Neural crest cell (in vitro differentiated cells): Measurements from ENCODE around the gene PIK3C2B. TPM values are rescaled to one million over a fixed set of nuclear protein-coding genes. Genes with fewer than 3 reads are reported as not detected.
A peak's percentile ranks its signal among the peaks of the same experiment; 100 is the strongest.

ENCODE experiments used
- DNase-seq: peaks from one replicate; pipeline ENCODE4 v3.0.0; 2021; ENCODE audit warnings: low read depth, mixed read lengths, low spot score
- H3K27ac Mint-ChIP-seq: one replicate; pipeline ENCODE4 v1.8.0; 2021; ENCODE audit warnings: mild to moderate bottlenecking, mixed read lengths; ENCODE audit not compliant: unreplicated experiment
- H3K27me3 Mint-ChIP-seq: 2 replicates; pipeline ENCODE4 v1.8.0; 2021; ENCODE audit warnings: low read depth, mild to moderate bottlenecking, mixed read lengths
- H3K36me3 Mint-ChIP-seq: 2 replicates; pipeline ENCODE4 v1.8.0; 2021; ENCODE audit warnings: low read depth, mild to moderate bottlenecking, mixed read lengths
- H3K4me1 Mint-ChIP-seq: 2 replicates; pipeline ENCODE4 v1.8.0; 2021; ENCODE audit warnings: mixed read lengths
- H3K4me3 Mint-ChIP-seq: one replicate; pipeline ENCODE4 v1.8.0; 2021; ENCODE audit warnings: mild to moderate bottlenecking, mixed read lengths
- H3K9me3 Mint-ChIP-seq: 2 replicates; pipeline ENCODE4 v1.8.0; 2021; ENCODE audit warnings: mixed read lengths
- total RNA-seq: library from RNA; stranded (reverse); gene quantifications from 2 replicates; pipeline ENCODE4 v1.2.1, GENCODE V29; 2021
- TF ChIP-seq, protein P1 (sequence below): fragments of 200-600 bp; sonication (generic); conservative IDR thresholded peaks from 2 replicates; pipeline ENCODE4 v1.5.0; 2021; ENCODE audit warnings: antibody characterized with exemption, mild to moderate bottlenecking

The PIK3C2B gene
- total RNA-seq, 1 donor from 2014 or later, result 71.7 TPM

DNA sequence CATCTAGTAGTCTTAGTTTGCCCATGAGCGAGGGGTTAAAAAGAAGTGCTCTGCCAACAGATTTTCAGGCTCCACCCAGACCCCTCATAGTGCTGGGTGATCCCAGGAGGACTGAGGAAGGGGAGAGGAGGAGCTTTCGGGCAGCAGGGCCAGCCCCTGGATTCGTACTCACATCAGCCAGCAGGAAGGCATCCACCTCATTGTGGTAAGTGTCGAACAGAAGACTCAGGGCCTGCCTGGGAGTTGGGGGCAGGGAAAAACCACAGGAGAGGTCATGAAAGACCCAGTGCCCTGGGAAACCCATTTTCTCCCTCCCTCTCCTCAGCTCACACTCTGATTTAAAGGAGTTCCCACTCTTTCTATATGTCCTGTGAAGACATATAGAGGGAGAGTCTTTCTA, 34.9 kb downstream of the PIK3C2B start:
- TF ChIP-seq, protein P1, sequence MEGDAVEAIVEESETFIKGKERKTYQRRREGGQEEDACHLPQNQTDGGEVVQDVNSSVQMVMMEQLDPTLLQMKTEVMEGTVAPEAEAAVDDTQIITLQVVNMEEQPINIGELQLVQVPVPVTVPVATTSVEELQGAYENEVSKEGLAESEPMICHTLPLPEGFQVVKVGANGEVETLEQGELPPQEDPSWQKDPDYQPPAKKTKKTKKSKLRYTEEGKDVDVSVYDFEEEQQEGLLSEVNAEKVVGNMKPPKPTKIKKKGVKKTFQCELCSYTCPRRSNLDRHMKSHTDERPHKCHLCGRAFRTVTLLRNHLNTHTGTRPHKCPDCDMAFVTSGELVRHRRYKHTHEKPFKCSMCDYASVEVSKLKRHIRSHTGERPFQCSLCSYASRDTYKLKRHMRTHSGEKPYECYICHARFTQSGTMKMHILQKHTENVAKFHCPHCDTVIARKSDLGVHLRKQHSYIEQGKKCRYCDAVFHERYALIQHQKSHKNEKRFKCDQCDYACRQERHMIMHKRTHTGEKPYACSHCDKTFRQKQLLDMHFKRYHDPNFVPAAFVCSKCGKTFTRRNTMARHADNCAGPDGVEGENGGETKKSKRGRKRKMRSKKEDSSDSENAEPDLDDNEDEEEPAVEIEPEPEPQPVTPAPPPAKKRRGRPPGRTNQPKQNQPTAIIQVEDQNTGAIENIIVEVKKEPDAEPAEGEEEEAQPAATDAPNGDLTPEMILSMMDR, result no peak
- Mint-ChIP-seq H3K27ac (peak overlapping the region; percentile 85), H3K36me3 (peaks cover 28% of the 10 kb centered on the region), H3K4me1 (peaks cover 40% of the 10 kb centered on the region), H3K27me3 (no peaks in the 10 kb centered on the region), H3K9me3 (no peaks in the 10 kb centered on the region), H3K4me3 (no peak overlapping the region)
- no peak for DNase-seq

DNA sequence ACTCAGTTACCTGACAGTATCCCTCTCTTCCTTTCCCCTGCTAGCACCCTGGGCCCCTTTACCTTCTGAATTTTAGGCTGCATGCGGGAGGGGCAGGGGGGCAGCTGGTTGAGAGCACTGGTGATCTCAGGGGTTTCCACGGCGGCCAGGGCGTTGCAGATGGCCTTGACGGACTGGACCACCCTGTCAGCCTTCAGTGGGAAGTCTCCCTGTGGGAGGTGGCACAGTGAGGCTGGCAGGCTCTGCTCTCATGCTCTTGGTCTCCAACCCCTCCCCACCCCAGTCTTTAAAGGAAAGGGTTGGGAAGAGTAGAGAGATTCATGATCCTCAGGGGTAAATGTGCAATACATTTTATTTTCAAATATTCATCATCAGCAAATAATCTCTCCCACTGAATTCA, 36.9 kb downstream of the PIK3C2B start:
- peaks cover 57% of the 10 kb centered on the region for H3K4me1 Mint-ChIP-seq
- peak overlapping the region; percentile 96 for H3K27ac Mint-ChIP-seq
- H3K36me3 Mint-ChIP-seq, result peaks cover 29% of the 10 kb centered on the region

DNA sequence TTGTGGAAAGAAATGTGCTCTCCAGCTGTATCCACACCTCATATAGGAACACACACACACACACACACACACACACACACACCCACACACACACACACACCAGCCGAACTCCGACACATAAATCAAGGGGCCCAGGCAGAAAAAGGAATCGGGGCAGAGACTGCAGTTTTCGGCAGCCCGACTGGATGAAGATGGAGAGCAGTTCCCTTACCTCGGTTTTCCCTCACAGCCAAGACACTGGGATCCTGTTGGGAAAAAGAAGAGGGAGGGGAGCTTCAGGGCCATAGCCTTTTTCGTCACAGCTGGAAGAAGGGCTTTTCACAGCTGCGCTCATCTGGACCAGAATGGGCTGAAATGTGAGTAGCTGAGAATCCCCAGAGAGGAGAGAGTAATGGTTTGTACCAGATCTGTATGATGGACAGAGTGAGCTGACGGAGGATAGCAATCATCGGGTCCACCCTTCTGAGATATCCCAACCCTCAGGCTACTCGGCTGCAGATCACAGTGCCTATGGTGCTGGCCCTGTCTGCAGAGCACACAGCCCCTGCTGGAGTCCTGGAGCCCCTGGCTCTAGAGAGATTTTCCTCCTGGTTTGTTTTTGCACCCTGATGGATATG, 37.7 kb downstream of the PIK3C2B start:
- Mint-ChIP-seq H3K27ac (peak overlapping the region; percentile 97), H3K27me3 (no peaks in the 10 kb centered on the region), H3K4me1 (peaks cover 57% of the 10 kb centered on the region), H3K9me3 (no peaks in the 10 kb centered on the region), H3K36me3 (peaks cover 29% of the 10 kb centered on the region), H3K4me3 (peak overlapping the region; percentile 59)
- DNase-seq, result no peak
- TF ChIP-seq, protein P1, result no peak

More for the DNA sequence above, 36.9 kb downstream of the PIK3C2B start:
- Mint-ChIP-seq H3K9me3 (no peaks in the 10 kb centered on the region), H3K27me3 (no peaks in the 10 kb centered on the region), H3K4me3 (peak overlapping the region; percentile 44)
- no peak for DNase-seq
- TF ChIP-seq, protein P1, result no peak

DNA sequence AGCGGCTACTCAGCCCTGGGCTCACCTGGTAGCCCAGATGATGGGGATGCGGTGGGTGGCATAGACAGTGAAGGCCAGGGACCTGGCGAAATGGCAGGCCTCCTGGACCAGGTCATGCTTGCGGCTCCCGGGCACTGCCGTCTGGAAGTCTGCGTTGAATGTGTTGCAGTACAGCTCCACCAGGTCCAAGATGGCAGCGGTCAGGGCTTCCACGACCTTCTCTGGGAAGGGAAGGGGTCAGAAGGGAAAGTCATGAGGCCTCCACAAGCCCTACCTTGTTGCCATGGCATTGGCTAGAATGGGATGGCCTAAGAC, 38.8 kb downstream of the PIK3C2B start:
- TF ChIP-seq, protein P1, result no peak
- peaks cover 24% of the 10 kb centered on the region for H3K36me3 Mint-ChIP-seq
- no peaks in the 10 kb centered on the region for H3K9me3 Mint-ChIP-seq
- H3K27me3 Mint-ChIP-seq, result no peaks in the 10 kb centered on the region
- H3K27ac Mint-ChIP-seq, result no peak overlapping the region
- peaks cover 57% of the 10 kb centered on the region for H3K4me1 Mint-ChIP-seq
- H3K4me3 Mint-ChIP-seq, result peak overlapping the region; percentile 84
- DNase-seq, result no peak

DNA sequence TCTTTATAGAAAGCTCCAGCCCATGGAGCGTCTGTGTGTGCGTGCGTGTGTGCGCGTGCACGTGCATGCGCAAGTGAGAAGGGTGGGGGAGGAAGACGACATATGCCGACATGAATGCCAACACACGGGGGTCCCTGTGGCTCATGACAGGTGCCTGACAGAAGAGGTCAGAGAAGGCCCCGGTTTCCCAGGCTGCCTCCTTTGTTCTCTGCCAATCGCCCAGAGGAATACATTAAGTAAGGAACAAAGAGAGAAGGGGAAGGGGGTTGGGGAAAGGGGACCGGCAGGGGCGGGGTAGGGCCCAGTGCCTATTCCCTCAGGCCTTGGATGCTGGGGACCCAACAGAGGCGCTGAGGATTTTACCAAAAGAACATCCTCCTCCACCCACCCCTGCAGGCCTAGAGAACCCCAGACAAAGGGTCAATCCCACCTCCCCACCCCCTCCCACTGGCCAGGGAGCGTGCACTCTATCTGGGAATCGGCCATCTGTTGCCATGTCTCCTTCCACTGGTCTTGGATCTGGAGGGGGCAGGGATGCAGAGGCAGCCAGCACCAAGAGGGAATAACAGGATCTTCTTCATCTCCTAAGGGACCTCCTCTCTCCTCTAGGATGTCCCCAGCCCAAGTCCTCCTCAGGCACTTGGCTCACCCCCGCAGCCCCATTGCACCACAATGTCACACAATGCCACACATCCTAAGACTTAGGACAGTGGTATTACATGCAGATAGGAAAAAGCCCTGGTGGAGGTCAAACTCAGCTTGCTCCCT, 39.4 kb downstream of the PIK3C2B start:
- Mint-ChIP-seq H3K4me3 (peak overlapping the region; percentile 84), H3K9me3 (no peaks in the 10 kb centered on the region), H3K4me1 (peaks cover 57% of the 10 kb centered on the region), H3K36me3 (peaks cover 22% of the 10 kb centered on the region), H3K27ac (peak overlapping the region; percentile 99), H3K27me3 (no peaks in the 10 kb centered on the region)
- TF ChIP-seq, protein P1, result no peak
- peak; percentile 59 for DNase-seq
